Stimulated activated naive CD8-positive, alpha-beta T cell treated with anti-CD3 and anti-CD28 coated beads, Interleukin-15, amount 100 ng/mL, for 72 hours (primary cell): ENCODE data around the gene XYLT1.

Experiments used
- ATAC-seq: fragments of 150-1000 bp; cut with Tn5 transposase; 2 replicates; pipeline ENCODE4 v1.10.0; 2021; ENCODE audit warnings: mild to moderate bottlenecking, moderate library complexity
- DNase-seq, 2 donors: peaks; one replicate each; pipeline ENCODE4 v3.0.0; 2021 to 2022
- H3K27ac Mint-ChIP-seq, 2 donors: one replicate each; pipeline ENCODE4 v1.8.0; 2022; ENCODE audit warnings: mild to moderate bottlenecking in 2 of 2, mixed read lengths in 2 of 2, moderate library complexity in 2 of 2
- H3K27me3 Mint-ChIP-seq: one replicate; pipeline ENCODE4 v1.8.0; 2022; ENCODE audit warnings: mixed read lengths
- H3K4me1 Mint-ChIP-seq: one replicate; pipeline ENCODE4 v1.8.0; 2022; ENCODE audit warnings: mild to moderate bottlenecking, mixed read lengths
- H3K4me3 Mint-ChIP-seq, 2 donors: one replicate each; pipeline ENCODE4 v1.8.0; 2022; ENCODE audit warnings: mild to moderate bottlenecking in 2 of 2, mixed read lengths in 2 of 2, moderate library complexity in 1 of 2
- H3K9me3 Mint-ChIP-seq, 2 donors: one replicate each; pipeline ENCODE4 v1.8.0; 2022; ENCODE audit warnings: mixed read lengths in 2 of 2

XYLT1 gene

GRCh38 chr16:17371299-17371698, 99.5 kb downstream of the XYLT1 start:
- no peak overlapping the region for H3K27ac Mint-ChIP-seq

GRCh38 chr16:17370731-17371285, 100.0 kb downstream of the XYLT1 start:
- Mint-ChIP-seq H3K9me3 (peaks cover 0 to 5% of the 10 kb centered on the region in 2 donors), H3K27ac (peak overlapping the region in 1 of 2 donors; percentile 99), H3K4me1 (peaks cover 90% of the 10 kb centered on the region), H3K27me3 (no peaks in the 10 kb centered on the region), H3K4me3 (peak overlapping the region in 1 of 2 donors; percentile 89)
- ATAC-seq = no peak
- no peak for DNase-seq

More at GRCh38 chr16:17371299-17371698, 99.5 kb downstream of the XYLT1 start:
- ATAC-seq (no peak), DNase-seq (no peak)
- H3K9me3 Mint-ChIP-seq = peaks cover 0 to 5% of the 10 kb centered on the region in 2 donors
- H3K4me1 Mint-ChIP-seq = peaks cover 88% of the 10 kb centered on the region
- no peak overlapping the region for H3K4me3 Mint-ChIP-seq
- no peaks in the 10 kb centered on the region for H3K27me3 Mint-ChIP-seq

GRCh38 chr16:17370223-17370707, 100.5 kb downstream of the XYLT1 start:
- peak; percentile 27 for ATAC-seq
- Mint-ChIP-seq H3K9me3 (peaks cover 0 to 5% of the 10 kb centered on the region in 2 donors), H3K4me1 (peaks cover 90% of the 10 kb centered on the region), H3K4me3 (peak overlapping the region; percentile 82 to 89), H3K27ac (peak overlapping the region; percentile 93 to 99), H3K27me3 (no peaks in the 10 kb centered on the region)
- DNase-seq = peak in 1 of 2 donors; percentile 24

- ATAC-seq (peak; percentile 90), DNase-seq (peak; percentile 65 to 72)
- H3K4me1 Mint-ChIP-seq = peaks cover 90% of the 10 kb centered on the region
- H3K4me3 Mint-ChIP-seq = peak overlapping the region; percentile 82 to 89
- H3K27me3 Mint-ChIP-seq = no peaks in the 10 kb centered on the region
- peaks cover 0 to 5% of the 10 kb centered on the region in 2 donors for H3K9me3 Mint-ChIP-seq
- H3K27ac Mint-ChIP-seq = peak overlapping the region; percentile 93 to 99
These were observed 101.1 kb downstream of the XYLT1 start for GRCh38 chr16:17369421-17370222.

GRCh38 chr16:17368951-17369350, 101.8 kb downstream of the XYLT1 start:
- Mint-ChIP-seq H3K27me3 (no peaks in the 10 kb centered on the region), H3K4me3 (peak overlapping the region; percentile 82 to 89), H3K4me1 (peaks cover 90% of the 10 kb centered on the region), H3K9me3 (peaks cover 0 to 5% of the 10 kb centered on the region in 2 donors), H3K27ac (peak overlapping the region; percentile 93 to 99)
- ATAC-seq (peak; percentile 51), DNase-seq (peak; percentile 23 to 33)

- Mint-ChIP-seq H3K27ac (peak overlapping the region; percentile 93 to 99), H3K4me1 (peaks cover 90% of the 10 kb centered on the region), H3K4me3 (peak overlapping the region; percentile 82 to 89), H3K27me3 (no peaks in the 10 kb centered on the region), H3K9me3 (peaks cover 0 to 5% of the 10 kb centered on the region in 2 donors)
- DNase-seq (no peak), ATAC-seq (no peak)
These were observed 102.3 kb downstream of the XYLT1 start for GRCh38 chr16:17368446-17368845.

- ATAC-seq = no peak
- peaks cover 0 to 5% of the 10 kb centered on the region in 2 donors for H3K9me3 Mint-ChIP-seq
- peaks cover 95% of the 10 kb centered on the region for H3K4me1 Mint-ChIP-seq
- peak overlapping the region in 1 of 2 donors; percentile 48 for H3K27ac Mint-ChIP-seq
- peak overlapping the region; percentile 43 to 89 for H3K4me3 Mint-ChIP-seq
- no peaks in the 10 kb centered on the region for H3K27me3 Mint-ChIP-seq
- DNase-seq = no peak
These were observed 102.8 kb downstream of the XYLT1 start for GRCh38 chr16:17367923-17368322.

GRCh38 chr16:17367036-17367435, 103.7 kb downstream of the XYLT1 start:
- ATAC-seq (no peak), DNase-seq (peak in 1 of 2 donors; percentile 14)
- peak overlapping the region in 1 of 2 donors; percentile 84 for H3K27ac Mint-ChIP-seq
- peaks cover 0 to 5% of the 10 kb centered on the region in 2 donors for H3K9me3 Mint-ChIP-seq
- peak overlapping the region; percentile 49 to 55 for H3K4me3 Mint-ChIP-seq
- no peaks in the 10 kb centered on the region for H3K27me3 Mint-ChIP-seq
- H3K4me1 Mint-ChIP-seq = peaks cover 100% of the 10 kb centered on the region

- Mint-ChIP-seq H3K9me3 (peaks cover 0 to 5% of the 10 kb centered on the region in 2 donors), H3K27ac (no peak overlapping the region)
- no peak for DNase-seq
These were observed 104.3 kb downstream of the XYLT1 start for GRCh38 chr16:17366299-17366961.

GRCh38 chr16:17365591-17366298, 105.0 kb downstream of the XYLT1 start:
- H3K27ac Mint-ChIP-seq = peak overlapping the region in 1 of 2 donors; percentile 40
- H3K4me3 Mint-ChIP-seq = peak overlapping the region; percentile 57 to 59
- peaks cover 0 to 5% of the 10 kb centered on the region in 2 donors for H3K9me3 Mint-ChIP-seq
- H3K27me3 Mint-ChIP-seq = no peaks in the 10 kb centered on the region
- ATAC-seq (no peak), DNase-seq (no peak)
- H3K4me1 Mint-ChIP-seq = peaks cover 100% of the 10 kb centered on the region

More at GRCh38 chr16:17366299-17366961, 104.3 kb downstream of the XYLT1 start:
- Mint-ChIP-seq H3K4me1 (peaks cover 100% of the 10 kb centered on the region), H3K27me3 (no peaks in the 10 kb centered on the region), H3K4me3 (no peak overlapping the region)
- ATAC-seq = no peak

- DNase-seq (no peak), ATAC-seq (no peak)
- Mint-ChIP-seq H3K4me3 (peak overlapping the region; percentile 57 to 59), H3K27ac (peak overlapping the region in 1 of 2 donors; percentile 40), H3K9me3 (peaks cover 0 to 5% of the 10 kb centered on the region in 2 donors), H3K27me3 (no peaks in the 10 kb centered on the region), H3K4me1 (peaks cover 100% of the 10 kb centered on the region)
These were observed 105.6 kb downstream of the XYLT1 start for GRCh38 chr16:17365211-17365541.

- H3K27me3 Mint-ChIP-seq = no peaks in the 10 kb centered on the region
- peak overlapping the region; percentile 57 to 59 for H3K4me3 Mint-ChIP-seq
- peak in 1 of 2 donors; percentile 45 for DNase-seq
- H3K9me3 Mint-ChIP-seq = peaks cover 0 to 5% of the 10 kb centered on the region in 2 donors
- H3K4me1 Mint-ChIP-seq = peaks cover 100% of the 10 kb centered on the region
- peak; percentile 85 for ATAC-seq
- peak overlapping the region in 1 of 2 donors; percentile 88 for H3K27ac Mint-ChIP-seq
These were observed 106.2 kb downstream of the XYLT1 start for GRCh38 chr16:17364319-17365210.

- H3K4me3 Mint-ChIP-seq = no peak overlapping the region
- H3K27me3 Mint-ChIP-seq = no peaks in the 10 kb centered on the region
- no peak for ATAC-seq
- no peak for DNase-seq
- H3K4me1 Mint-ChIP-seq = peaks cover 99% of the 10 kb centered on the region
- H3K9me3 Mint-ChIP-seq = peaks cover 0 to 5% of the 10 kb centered on the region in 2 donors
- peak overlapping the region in 1 of 2 donors; percentile 65 for H3K27ac Mint-ChIP-seq
These were observed 107.8 kb downstream of the XYLT1 start for GRCh38 chr16:17362946-17363345.

- H3K4me1 Mint-ChIP-seq = peaks cover 98% of the 10 kb centered on the region
- no peaks in the 10 kb centered on the region for H3K27me3 Mint-ChIP-seq
- DNase-seq = no peak
- H3K27ac Mint-ChIP-seq = peak overlapping the region in 1 of 2 donors; percentile 80
- no peak overlapping the region for H3K4me3 Mint-ChIP-seq
- peaks cover 0 to 2% of the 10 kb centered on the region in 2 donors for H3K9me3 Mint-ChIP-seq
- no peak for ATAC-seq
These were observed 108.6 kb downstream of the XYLT1 start for GRCh38 chr16:17362183-17362582.
